Uterus (tissue), 2 donors: ENCODE data around the gene TRIM4.

Source experiments
- CTCF ChIP-seq, 4 experiments: fragments of 200-600 bp in 2 of 4; fragments of 450-650 bp in 2 of 4; sonication (generic) in 2 of 4; IDR thresholded peaks; one replicate each; pipeline ENCODE4 v1.5.1; 2016 to 2019; ENCODE audit warnings: antibody characterized with exemption in 4 of 4, mild to moderate bottlenecking in 2 of 4, moderate library complexity in 1 of 4
- POLR2A ChIP-seq, 2 donors: fragments of 450-650 bp; IDR thresholded peaks; one replicate each; pipeline ENCODE4 v1.6.1; 2016; ENCODE audit warnings: antibody characterized with exemption in 2 of 2, mild to moderate bottlenecking in 1 of 2, moderate library complexity in 1 of 2

DNA sequence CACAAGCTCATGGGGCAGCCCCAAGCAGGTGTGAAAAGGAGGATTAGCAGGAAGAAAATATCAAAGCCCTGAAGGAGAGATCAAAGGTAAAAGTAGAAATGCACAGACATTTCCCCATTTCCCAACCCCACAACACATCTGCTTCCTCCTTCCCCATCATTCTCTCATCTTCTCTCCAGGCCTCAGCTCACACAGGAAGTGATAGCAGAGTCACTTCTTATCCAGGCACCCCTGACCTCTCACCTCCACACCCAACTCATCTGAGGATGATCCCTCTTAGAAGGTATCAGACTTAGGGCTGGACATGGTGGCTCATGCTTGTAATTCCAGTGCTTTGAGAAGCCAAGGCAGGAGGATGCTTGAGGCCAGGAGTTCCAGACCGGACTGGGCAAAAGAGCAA lies 28.3 kb upstream of the TRIM4 start:
- TF ChIP-seq POLR2A (IDR thresholded peaks at IDR 0.05) (no peak), CTCF (IDR thresholded peaks at IDR 0.05) (no peak)
